B cell (primary cell): ENCODE measurements around the gene SNX10. TPM values are rescaled to one million over a fixed set of nuclear protein-coding genes. Genes with fewer than 3 reads are reported as not detected.

Source experiments
- ATAC-seq: fragments of 200-7000 bp; cut with Tn5 transposase; one replicate; pipeline ENCODE4 v1.10.0; 2021; ENCODE audit warnings: low read depth, mild to moderate bottlenecking, moderate number of reproducible peaks, moderate library complexity
- CTCF ChIA-PET: fragments of 350-600 bp; sonication (Branson Sonifier 250); formaldehyde crosslinking; loops from one replicate; lab custom pipeline; 2021; ENCODE audit warnings: antibody characterized with exemption, inconsistent platforms; lab: Charles Lee
- POLR2A ChIA-PET: fragments of 350-600 bp; sonication (Branson Sonifier 250); formaldehyde crosslinking; loops from one replicate; lab custom pipeline; 2021; ENCODE audit warnings: antibody characterized with exemption; lab: Charles Lee
- DNase-seq: peaks from one replicate; pipeline ENCODE4 v3.0.0; 2013
- H2AFZ ChIP-seq: 2 replicates; pipeline ENCODE4 v1.6.1; 2012; ENCODE audit warnings: mild to moderate bottlenecking, low read depth, low read length; ENCODE audit not compliant: insufficient read depth, poor library complexity, severe bottlenecking
- H3K27ac ChIP-seq, 2 donors: 1 replicate in 1 of 2; 2 replicates in 1 of 2; pipeline ENCODE4 v1.5.1; 2012 to 2013; ENCODE audit warnings: low read length in 2 of 2, mild to moderate bottlenecking in 2 of 2, moderate library complexity in 1 of 2
- H3K27me3 ChIP-seq, 4 experiments: fragments of 200-600 bp in 1 of 4; sonication (generic) in 1 of 4; replicated peaks in 1 of 4; 1 replicate in 2 of 4; 2 replicates in 2 of 4; pipeline versions ENCODE4 v1.6.1 to v1.7.0; 2013 to 2016; ENCODE audit warnings: low read length in 3 of 4, mild to moderate bottlenecking in 2 of 4, mixed read lengths in 1 of 4, moderate library complexity in 1 of 4; ENCODE audit not compliant: insufficient read depth in 4 of 4, control insufficient read depth in 3 of 4; ENCODE audit errors: control extremely low read depth in 1 of 4
- H3K36me3 ChIP-seq, 2 experiments: replicated peaks in 1 of 2; 1 replicate in 1 of 2; 2 replicates in 1 of 2; pipeline versions ENCODE4 v1.6.1 to v1.7.1; 2013; ENCODE audit warnings: low read length in 1 of 2; ENCODE audit not compliant: insufficient read depth in 2 of 2, control insufficient read depth in 1 of 2; ENCODE audit errors: control extremely low read depth in 1 of 2, extremely low read depth in 1 of 2
- H3K4me1 ChIP-seq, 2 donors: fragments of 200-600 bp in 1 of 2; sonication (generic) in 1 of 2; 1 replicate in 1 of 2; 2 replicates in 1 of 2; pipeline versions ENCODE4 v1.5.1 to v1.6.1; 2013 to 2017; ENCODE audit warnings: low read length in 2 of 2; ENCODE audit not compliant: control insufficient read depth in 2 of 2, insufficient read depth in 2 of 2
- H3K4me2 ChIP-seq: replicated peaks from 2 replicates; pipeline ENCODE3; 2012; ENCODE audit warnings: mild to moderate bottlenecking, low read depth, low read length; ENCODE audit not compliant: poor library complexity, severe bottlenecking
- H3K4me3 ChIP-seq, 5 experiments: fragments of 200-600 bp in 1 of 5; sonication (generic) in 1 of 5; 1 replicate in 3 of 5; 2 replicates in 2 of 5; pipeline versions ENCODE4 v1.5.1 to v1.7.0; 2011 to 2016; ENCODE audit warnings: low read length in 4 of 5, mild to moderate bottlenecking in 4 of 5, low read depth in 2 of 5, control low read depth in 1 of 5, moderate library complexity in 1 of 5; ENCODE audit not compliant: insufficient read depth in 1 of 5; ENCODE audit errors: control extremely low read depth in 1 of 5, extremely low read depth in 1 of 5
- H3K79me2 ChIP-seq: fragments of 200-600 bp; sonication (generic); one replicate; pipeline ENCODE4 v1.6.0; 2016; ENCODE audit warnings: low read length; ENCODE audit not compliant: control insufficient read depth, insufficient read depth
- H3K9ac ChIP-seq: fragments of 200-600 bp; sonication (generic); 2 replicates; pipeline ENCODE4 v1.6.1; 2017; ENCODE audit warnings: mild to moderate bottlenecking, low read length, moderate library complexity
- H3K9me3 ChIP-seq, 3 donors: one replicate each; pipeline versions ENCODE4 v1.6.1 to v1.7.1; 2013; ENCODE audit warnings: low read length in 2 of 3; ENCODE audit not compliant: control insufficient read depth in 2 of 3, insufficient read depth in 1 of 3; ENCODE audit errors: control extremely low read depth in 1 of 3
- H4K20me1 ChIP-seq: 2 replicates; pipeline ENCODE4 v1.6.0; 2012; ENCODE audit warnings: mild to moderate bottlenecking, low read length; ENCODE audit not compliant: insufficient read depth, control insufficient read depth, poor library complexity, severe bottlenecking
- H3K27ac Mint-ChIP-seq: one replicate; pipeline ENCODE4 v1.8.0; 2021; ENCODE audit warnings: mixed read lengths
- H3K27me3 Mint-ChIP-seq: one replicate; pipeline ENCODE4 v1.8.0; 2021; ENCODE audit warnings: mixed read lengths
- H3K4me1 Mint-ChIP-seq: one replicate; pipeline ENCODE4 v1.8.0; 2021; ENCODE audit warnings: mixed read lengths
- H3K4me3 Mint-ChIP-seq: one replicate; pipeline ENCODE4 v1.8.0; 2021; ENCODE audit warnings: mixed read lengths
- H3K9me3 Mint-ChIP-seq: one replicate; pipeline ENCODE4 v1.8.0; 2022; ENCODE audit warnings: mixed read lengths; ENCODE audit not compliant: insufficient read depth
- EZH2 ChIP-seq: IDR thresholded peaks from 2 replicates; pipeline ENCODE4 v1.6.1; 2012; ENCODE audit warnings: borderline replicate concordance, low read depth, mild to moderate bottlenecking, moderate library complexity, low read length; ENCODE audit not compliant: insufficient read depth, poor library complexity, severe bottlenecking
- WGBS: methylation state at CpG from one replicate; pipeline ENCODE4 v1.1.5; 2013; ENCODE audit warnings: missing lambda C conversion rate; ENCODE audit not compliant: insufficient coverage; 5-methylcytosine and 5-hydroxymethylcytosine counted together
- intact Hi-C: fragments of 100-400 bp; cut with micrococcal nuclease; formaldehyde crosslinking; loops from one replicate; pipeline ENCODE4 v1.10.0; 2022
- polyA plus RNA-seq: library from polyadenylated mRNA; depleted of rRNA; stranded (reverse); fragments of >200 nt; gene quantifications from 2 replicates; pipeline ENCODE4 v1.2.3, GENCODE V29; 2012
- total RNA-seq, 2 donors: library from RNA; stranded (reverse); fragments of 120-200 nt in 1 of 2; gene quantifications; 1 replicate in 1 of 2; 2 replicates in 1 of 2; pipeline versions ENCODE4 v1.2.3 to v1.2.4, GENCODE V29; 2013 to 2022
- TF ChIP-seq, protein P1 (sequence below): fragments of 200-600 bp; IDR thresholded peaks from one replicate; pipeline ENCODE4 v1.8.0; 2022; ENCODE audit warnings: antibody characterized with exemption, mild to moderate bottlenecking

The SNX10 gene
- total and polyA plus RNA-seq, 2 donors (not counting 1 experiment from before 2014, with no cell fraction given), result 26.5 to 29.2 TPM

DNA sequence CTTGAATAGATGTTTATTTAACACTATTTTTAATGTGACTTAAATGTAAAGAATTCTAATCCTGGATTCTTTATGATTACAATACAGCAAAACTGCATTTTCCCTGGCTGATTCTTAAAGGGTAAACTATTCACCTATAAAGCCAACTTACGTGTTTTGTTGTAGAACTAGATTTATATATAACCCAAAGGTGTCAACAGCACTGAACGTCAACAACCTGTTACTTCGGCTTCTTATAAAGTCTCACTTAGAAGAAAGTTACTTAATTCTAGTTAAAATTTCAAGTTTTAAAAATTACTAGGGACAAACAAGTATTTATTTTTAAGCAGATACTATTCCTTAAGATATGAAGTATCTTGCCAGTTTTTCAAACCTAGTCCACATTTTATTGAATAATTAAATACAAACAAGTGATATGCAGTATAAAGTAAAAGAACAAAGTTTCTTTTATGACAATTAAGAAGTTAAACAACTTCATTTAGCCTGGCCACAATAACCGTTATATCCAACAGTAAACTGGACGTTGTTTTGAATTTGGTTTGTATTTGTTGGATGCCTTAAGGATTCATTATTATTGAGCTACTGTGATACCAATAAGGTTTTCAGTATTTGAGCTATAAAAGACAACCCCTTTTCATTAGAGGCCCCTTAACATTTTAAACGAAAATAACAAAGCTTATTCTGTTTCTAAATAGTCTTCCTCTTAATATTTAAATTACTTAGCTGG lies 83.1 kb downstream of the SNX10 start:
- peaks cover 48% of the 10 kb centered on the region for H4K20me1 ChIP-seq
- peaks cover 0 to 16% (median 2%) of the 10 kb centered on the region in 4 experiments for H3K27me3 ChIP-seq
- no peak for TF ChIP-seq EZH2
- TF ChIP-seq, protein P1, sequence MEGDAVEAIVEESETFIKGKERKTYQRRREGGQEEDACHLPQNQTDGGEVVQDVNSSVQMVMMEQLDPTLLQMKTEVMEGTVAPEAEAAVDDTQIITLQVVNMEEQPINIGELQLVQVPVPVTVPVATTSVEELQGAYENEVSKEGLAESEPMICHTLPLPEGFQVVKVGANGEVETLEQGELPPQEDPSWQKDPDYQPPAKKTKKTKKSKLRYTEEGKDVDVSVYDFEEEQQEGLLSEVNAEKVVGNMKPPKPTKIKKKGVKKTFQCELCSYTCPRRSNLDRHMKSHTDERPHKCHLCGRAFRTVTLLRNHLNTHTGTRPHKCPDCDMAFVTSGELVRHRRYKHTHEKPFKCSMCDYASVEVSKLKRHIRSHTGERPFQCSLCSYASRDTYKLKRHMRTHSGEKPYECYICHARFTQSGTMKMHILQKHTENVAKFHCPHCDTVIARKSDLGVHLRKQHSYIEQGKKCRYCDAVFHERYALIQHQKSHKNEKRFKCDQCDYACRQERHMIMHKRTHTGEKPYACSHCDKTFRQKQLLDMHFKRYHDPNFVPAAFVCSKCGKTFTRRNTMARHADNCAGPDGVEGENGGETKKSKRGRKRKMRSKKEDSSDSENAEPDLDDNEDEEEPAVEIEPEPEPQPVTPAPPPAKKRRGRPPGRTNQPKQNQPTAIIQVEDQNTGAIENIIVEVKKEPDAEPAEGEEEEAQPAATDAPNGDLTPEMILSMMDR, result no peak
- Mint-ChIP-seq H3K27me3 (no peaks in the 10 kb centered on the region), H3K9me3 (no peaks in the 10 kb centered on the region), H3K4me3 (no peak overlapping the region), H3K4me1 (peaks cover 8% of the 10 kb centered on the region), H3K27ac (no peak overlapping the region)
- H3K36me3 ChIP-seq, result peaks cover 6 to 20% of the 10 kb centered on the region in 2 experiments
- no CpG with 5 or more reads among the region's 6 CpGs for WGBS
- H3K9ac ChIP-seq, result no peak overlapping the region
- no peak for ATAC-seq
- POLR2A ChIA-PET, result no interaction called here
- no peak overlapping the region for H2AFZ ChIP-seq
- intact Hi-C loops, result loop anchor here (5.0 kb wide), 1 partner anchor 487 kb away; the partner anchor contains the start of gene SKAP2
- DNase-seq, result no peak
- H3K4me1 ChIP-seq, result peaks cover 11 to 14% of the 10 kb centered on the region in 2 donors
- CTCF ChIA-PET, result interaction anchor here (0.8 to 12.7 kb wide), 17 partner anchors 10 to 787 kb away, joined by 3 to 165 read pairs (median 4); no protein-coding TSS in a partner anchor
- no peak overlapping the region for H3K4me3 ChIP-seq
- no peaks in the 10 kb centered on the region for H3K9me3 ChIP-seq
- H3K79me2 ChIP-seq, result no peaks in the 10 kb centered on the region
- no peak overlapping the region for H3K27ac ChIP-seq
- H3K4me2 ChIP-seq, result no peak overlapping the region

GRCh38 chr7:26375726-26376174 lies 84.1 kb downstream of the SNX10 start:
- H3K9ac ChIP-seq, result peak overlapping the region; percentile 71
- peak; percentile 4 for ATAC-seq

More at GRCh38 chr7:26375726-26376174, 84.1 kb downstream of the SNX10 start:
- no peaks in the 10 kb centered on the region for H3K9me3 Mint-ChIP-seq
- Histone ChIP-seq H2AFZ (no peak overlapping the region), H3K4me1 (peaks cover 8 to 9% of the 10 kb centered on the region in 2 donors), H3K9me3 (no peaks in the 10 kb centered on the region), H4K20me1 (peaks cover 39% of the 10 kb centered on the region), H3K4me3 (peak overlapping the region in 3 of 5 experiments; percentile 0 to 69 (median 63)), H3K27me3 (peaks cover 0 to 16% (median 2%) of the 10 kb centered on the region in 4 experiments), H3K79me2 (no peaks in the 10 kb centered on the region), H3K4me2 (peak overlapping the region; percentile 97), H3K36me3 (peaks cover 6 to 15% of the 10 kb centered on the region in 2 experiments), H3K27ac (no peak overlapping the region)
- TF ChIP-seq, protein P1, result no peak
- TF ChIP-seq EZH2, result no peak
- ChIA-PET CTCF (interaction anchor here (0.8 to 12.7 kb wide), 13 partner anchors 11 to 786 kb away, joined by 3 to 165 read pairs (median 4); partner anchors contain the start of gene HOXA3), POLR2A (no interaction called here)
- no peak for DNase-seq
- H3K4me1 Mint-ChIP-seq, result peaks cover 6% of the 10 kb centered on the region
- H3K27me3 Mint-ChIP-seq, result no peaks in the 10 kb centered on the region
- intact Hi-C loops, result loop anchor here (5.0 kb wide), 1 partner anchor 487 kb away; the partner anchor contains the start of gene SKAP2
- peak overlapping the region; percentile 87 for H3K4me3 Mint-ChIP-seq
- WGBS, result under 1% methylated on average over 9 of the region's 14 CpGs
- H3K27ac Mint-ChIP-seq, result no peak overlapping the region
